Kidney glomerular epithelial cell (primary cell): Measurements from ENCODE around the gene DUOX2.
"Not testable (repeated sequence)": the region's sequence is repeated elsewhere in the genome, so short reads cannot be mapped to it uniquely, and the experiment has no call there.

Experiments
- DNase-seq: peaks from one replicate; lab custom pipeline; 2025; lab: John Stamatoyannopoulos, UW

DUOX2 gene

DNA sequence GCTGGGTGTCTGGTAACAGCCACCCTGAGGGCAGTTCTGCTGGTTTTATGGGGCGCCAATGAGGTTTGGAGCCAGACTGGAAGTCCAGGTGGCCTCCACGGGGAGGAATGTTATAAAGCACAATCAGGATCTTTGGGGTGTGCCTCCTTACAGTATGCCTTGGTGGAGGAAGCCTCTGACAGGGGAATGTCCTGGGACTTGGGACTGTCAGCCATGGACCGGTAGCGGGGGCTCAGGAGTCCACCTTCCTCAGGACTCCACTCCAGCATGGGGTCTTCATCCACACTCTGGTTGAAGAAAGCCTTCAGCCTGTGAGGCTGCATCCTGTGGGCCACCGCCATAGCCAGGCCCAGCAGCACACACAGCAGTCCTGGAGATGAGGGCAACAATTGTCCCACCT lies 5.0 kb upstream of the DUOX2 start:
- DNase-seq: no peak

DNA sequence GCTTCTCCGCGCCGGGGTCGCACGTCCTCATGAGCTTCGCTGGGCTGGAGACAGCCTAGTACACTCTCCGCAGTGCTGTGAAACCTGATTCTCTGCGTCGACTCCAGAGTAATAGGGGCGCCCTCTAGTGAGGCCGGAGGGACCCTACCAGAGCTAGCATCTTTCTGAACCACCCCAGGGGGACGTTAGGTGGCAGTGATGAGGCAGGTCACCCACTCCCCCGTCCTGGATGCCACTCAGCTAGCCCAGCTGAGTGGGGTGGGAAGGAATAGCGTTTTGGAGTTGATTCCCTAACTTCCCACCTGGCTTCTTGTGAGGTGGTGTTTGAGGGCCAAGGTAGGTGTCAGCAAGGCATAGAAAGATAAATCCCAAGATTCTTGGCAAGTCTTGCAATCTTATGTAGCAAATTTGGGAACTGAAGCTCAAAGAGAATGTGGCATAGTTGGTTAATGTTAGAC lies 4.2 kb upstream of the DUOX2 start:
- DNase-seq: peak; percentile 89

DNA sequence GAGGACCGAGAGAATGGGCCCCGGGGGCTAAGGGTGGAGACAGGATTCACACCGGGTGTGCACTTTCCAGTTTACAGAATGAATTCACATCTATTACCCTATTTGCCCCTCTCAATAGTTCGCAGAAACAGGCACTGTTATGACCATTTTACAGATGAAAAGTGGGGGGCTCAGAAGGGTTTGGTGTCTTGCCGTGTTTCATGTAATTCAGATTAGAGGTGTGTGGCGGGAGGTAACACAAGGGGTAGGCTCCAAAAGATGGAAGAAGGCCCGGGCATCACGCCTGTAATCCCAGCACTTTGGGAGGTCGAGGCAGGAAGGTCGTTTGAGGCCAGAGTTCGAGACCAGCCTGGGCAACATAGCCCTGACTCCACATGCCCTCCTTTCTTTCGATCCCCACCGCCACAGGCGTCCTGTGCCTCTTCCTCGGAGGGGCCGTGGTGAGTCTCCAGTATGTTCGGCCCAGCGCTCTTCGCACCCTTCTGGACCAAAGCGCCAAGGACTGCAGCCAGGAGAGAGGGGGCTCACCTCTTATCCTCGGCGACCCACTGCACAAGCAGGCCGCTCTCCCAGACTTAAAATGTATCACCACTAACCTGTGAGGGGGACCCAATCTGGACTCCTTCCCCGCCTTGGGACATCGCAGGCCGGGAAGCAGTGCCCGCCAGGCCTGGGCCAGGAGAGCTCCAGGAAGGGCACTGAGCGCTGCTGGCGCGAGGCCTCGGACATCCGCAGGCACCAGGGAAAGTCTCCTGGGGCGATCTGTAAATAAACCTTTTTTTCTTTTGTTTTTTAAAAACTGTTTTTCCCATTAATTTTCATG lies 3.5 kb upstream of the DUOX2 start:
- DNase-seq: no peak

DNA sequence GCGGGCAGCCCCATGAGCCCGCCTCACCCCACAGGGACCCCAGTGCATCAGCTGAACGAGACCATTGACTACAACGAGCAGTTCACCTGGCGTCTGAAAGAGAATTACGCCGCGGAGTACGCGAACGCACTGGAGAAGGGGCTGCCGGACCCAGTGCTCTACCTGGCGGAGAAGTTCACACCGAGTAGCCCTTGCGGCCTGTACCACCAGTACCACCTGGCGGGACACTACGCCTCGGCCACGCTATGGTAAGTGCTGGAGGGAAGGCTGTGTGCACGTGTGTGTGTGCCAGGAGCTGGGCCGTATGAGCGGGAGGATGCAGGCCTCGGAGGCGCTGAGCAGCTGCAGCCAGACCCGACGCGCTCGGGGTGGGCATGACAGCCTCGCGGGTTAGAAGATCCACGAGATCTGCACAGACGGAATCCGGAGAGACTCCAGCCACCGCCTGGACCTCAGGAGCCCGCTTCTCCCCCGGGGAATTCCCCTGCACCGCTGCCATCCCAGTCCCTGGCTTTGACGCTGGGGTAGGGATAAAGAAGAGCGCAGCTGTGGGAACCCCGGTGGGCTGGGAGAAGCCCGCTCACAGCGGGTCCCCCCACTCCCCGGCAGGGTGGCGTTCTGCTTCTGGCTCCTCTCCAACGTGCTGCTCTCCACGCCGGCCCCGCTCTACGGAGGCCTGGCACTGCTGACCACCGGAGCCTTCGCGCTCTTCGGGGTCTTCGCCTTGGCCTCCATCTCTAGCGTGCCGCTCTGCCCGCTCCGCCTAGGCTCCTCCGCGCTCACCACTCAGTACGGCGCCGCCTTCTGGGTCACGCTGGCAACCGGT lies 2.7 kb upstream of the DUOX2 start:
- DNase-seq: no peak

DNA sequence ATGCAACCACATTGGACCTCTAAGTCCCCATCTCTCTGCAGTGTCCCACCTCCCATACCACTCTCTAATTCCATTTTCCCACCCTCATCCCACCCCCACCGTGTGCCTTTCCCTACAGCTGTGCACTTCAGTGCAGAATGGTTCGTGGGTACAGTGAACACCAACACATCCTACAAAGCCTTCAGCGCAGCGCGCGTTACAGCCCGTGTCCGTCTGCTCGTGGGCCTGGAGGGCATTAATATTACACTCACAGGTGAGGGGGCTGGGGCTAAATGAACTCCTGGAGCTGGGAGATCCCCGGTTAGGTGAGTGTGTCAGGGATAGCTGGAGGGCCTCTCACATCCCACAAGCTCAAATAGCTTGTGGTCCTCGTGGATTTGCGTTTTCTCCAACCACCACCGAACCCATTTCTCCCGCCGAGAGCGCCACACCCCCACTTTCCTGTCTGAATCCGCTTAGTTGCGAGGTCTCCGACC lies 2.1 kb upstream of the DUOX2 start:
- DNase-seq: no peak

DNA sequence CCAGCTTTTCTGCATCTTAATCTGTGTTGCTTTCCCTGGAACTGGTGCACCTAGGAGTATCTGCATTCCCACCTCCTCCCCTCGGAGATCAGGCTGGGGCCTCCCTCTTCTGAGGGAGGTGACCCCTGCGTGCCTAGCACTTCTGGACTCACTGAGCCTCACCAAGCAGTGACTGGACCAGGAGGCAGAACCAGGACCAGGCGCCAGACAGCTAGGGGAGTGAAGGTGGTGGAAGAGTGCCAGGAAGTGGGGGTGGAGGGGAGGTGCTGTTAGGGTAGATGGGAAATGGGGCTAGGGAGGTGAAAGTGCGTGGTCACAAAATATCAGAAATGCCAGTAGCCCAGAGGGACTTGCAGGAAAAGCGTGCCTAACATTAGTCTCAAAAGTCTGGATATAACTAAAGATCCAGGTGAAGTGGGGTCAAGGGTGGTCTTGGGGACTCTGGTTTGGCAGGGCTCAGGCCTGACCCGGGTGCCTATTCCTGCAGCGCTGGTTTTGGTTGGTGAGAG lies 1.4 kb upstream of the DUOX2 start:
- no peak for DNase-seq

DNA sequence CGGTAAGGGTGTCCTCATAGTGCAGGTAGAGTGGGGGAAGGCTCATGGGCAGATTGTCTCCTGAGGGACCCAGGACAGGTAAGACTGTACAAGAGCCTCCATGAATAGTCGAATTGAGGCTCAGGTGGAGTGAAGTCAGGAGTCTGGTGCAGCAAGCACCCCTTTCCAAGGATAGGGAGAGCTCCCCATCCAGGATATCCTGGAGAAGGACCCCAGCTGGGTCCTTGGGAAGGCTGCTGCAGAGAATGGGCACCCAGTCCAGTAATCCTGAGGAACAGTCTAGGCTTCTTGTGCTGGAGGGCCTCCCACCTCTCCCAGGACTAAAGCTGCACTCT lies 746 bp upstream of the DUOX2 start:
- no peak for DNase-seq

DNA sequence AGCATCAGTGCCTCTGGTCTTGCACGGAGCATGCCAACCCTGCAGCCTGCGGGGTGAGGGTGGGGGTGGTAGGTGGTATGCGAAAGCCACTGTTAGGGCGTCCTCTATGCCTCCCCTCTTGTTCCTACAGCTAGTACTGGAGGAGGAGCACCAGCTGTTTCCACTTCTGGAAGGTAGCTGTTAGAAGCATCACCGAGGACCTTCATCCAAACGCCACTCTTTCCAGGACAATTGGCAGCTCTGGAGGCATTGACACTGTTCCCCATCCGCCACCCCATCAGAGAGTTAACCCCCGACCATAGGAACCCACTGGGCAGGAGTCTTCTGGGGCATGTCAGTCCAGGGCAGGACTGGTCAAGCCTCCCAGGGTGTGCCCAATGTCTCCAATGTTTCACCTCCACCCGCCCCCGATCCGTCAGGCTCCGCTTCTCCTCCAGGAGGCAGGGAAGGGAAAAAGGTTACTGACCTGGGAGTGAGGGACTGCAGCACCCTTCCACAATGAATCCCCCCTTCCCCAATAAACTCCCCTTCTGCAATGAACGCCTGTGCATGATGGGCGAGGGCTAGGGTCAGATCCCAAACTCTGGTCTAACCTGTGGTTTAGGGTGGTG lies 487 bp downstream of the DUOX2 start:
- no peak for DNase-seq

DNA sequence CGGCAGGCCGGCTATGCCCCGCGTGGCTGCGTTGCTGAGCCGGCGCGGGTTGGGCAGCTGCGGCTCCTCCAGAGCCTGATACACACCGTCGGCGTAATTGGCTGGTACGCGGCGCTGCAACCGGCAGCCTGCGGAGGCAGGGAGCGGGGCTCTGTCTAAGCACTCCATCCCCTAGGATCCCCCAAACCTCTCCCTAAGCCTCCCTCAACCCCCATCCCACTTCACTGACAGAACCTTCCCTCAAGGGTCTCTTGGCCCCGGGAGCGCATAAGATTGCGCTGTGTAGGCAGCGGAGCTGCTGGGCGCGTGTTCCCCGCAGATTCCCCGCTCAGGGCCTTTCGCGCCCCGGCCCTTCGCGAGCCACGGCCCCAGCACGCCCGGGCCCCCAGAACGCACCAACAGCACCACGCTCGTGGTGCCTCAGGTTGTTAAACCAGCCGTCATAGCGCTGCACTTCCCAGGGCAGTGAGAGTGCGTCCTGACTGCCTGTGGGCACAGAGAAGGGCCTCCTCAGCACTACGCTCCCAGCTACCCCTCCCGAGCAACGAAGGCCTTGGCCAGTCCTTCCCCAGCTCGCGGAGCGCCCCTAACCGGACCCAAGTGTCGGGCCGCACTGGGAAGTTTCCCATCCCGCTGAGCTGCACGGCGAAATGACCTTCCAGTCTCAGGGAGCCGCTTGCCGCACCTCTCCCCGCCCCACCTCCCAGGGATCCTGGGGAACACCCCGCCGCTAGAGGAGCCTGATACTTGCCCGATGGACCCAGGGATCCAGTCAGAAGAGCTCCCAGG lies 1.2 kb downstream of the DUOX2 start:
- DNase-seq: no peak

DNA sequence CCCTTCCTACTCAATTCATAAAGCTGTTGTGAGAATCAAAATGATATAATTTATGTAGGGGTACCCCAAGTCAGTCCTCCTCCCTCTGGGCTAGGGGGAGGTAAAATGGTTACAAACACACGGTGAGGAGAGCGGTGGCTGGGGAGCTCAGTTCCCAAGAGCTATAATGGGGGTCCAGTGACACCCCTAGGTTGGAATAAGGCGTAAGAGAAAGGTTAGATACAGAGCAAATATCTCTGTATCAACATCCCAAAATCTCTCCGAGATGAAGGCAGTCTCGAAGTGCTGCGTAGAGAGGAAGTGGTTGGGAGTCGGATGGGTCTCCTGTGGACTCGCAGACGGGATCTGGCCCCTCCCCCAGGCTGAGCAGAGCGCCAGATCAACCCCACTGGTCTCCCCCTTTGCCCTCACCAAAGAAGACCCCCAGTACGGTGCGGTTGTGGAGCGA lies 1.8 kb downstream of the DUOX2 start:
- DNase-seq: no peak

DNA sequence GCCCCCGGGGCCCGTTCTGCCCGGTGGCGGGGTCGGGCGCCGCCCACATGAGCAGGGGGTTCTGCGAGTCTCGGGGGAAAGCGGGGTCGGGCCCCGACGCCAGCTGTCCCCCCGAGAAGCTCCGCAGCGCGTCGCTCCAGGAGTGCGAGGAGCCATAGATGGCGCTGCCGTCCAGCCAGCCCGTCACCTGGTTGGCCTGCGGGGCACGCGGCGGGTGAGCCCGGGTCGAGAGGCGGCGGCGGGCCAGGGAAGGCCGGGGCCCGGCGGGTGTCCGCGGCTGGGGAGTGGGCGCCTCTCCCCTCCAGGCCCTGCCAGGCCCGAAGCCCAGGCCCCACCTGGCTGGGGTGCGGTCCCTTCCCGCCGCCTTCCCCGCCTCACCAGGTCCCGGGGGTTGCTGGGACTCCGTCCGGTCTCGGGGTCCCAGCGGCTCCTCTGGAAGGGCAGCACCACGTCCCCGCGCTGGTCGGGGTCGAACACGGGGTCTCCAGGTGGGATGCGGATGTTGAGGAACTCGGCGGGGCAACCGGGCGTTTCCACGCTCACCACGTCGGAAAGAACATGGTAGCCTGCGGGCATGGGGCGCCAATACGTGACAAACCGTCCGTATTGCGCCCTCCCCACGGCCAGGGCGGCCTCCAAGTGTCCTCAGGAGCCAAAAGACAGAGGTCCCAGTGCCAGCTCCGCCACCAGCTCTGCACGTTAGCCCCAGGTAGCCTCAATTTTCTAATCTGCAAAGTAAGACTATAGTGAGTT lies 2.4 kb downstream of the DUOX2 start:
- no peak for DNase-seq

DNA sequence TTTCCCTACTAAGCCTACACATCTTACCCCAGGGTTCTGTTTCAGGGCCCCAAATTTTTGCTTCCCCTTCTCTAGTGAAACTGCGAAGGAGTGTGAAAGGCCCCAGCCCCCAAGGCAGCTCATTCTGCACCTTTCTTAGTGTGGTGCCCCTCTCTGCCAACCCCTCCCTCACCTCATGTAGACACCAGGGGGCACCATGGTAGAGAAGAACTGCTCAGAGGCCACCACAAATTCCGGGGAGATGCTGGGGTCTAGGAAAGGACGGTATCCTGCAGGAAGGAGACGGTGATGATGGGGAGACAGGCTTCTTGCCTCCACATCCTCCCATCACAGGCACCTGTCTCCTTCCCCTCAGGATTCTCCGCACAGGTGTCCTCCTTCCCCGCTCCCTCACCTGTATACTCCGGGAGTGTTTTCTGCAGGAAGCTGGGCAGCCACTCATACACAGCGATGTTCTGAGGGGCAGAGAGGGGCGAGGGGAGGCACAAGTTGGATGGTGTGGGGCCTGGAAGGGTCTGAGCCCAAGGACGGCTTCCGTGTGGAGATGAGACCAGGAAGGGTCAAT lies 3.6 kb downstream of the DUOX2 start:
- DNase-seq: no peak

DNA sequence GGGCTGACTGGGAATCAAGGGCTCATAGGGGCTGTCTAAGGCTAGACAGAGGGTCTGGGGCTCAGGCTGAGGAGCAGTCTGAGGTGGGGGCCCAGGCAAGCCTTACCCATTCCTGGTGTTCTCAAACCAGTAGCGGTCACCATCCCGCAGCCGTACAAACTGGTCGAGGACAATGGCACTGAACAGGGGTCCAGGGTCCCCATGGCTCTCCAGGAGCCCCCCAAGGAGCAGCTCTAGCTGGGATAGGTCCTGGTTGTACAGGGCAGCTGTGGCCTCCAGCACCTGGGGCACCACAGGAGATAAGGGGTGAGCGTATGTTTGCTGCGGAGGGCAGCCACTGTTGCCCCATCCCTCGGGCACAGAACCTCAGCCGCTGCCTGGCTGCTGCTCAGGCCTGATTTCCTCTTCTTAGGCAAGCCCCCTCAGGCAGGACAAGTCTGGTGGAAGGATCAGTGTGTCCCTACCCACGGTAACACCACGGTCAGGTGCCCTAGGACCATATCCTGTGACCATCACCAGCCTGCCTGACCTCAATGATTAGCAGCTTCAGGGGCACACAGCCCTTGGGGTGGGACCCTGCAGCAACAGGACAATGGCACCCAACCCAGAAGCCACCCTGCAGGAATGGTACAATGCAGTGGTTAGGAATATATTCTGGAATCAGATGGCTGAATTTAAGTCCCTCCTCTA lies 5.9 kb downstream of the DUOX2 start:
- no peak for DNase-seq

DNA sequence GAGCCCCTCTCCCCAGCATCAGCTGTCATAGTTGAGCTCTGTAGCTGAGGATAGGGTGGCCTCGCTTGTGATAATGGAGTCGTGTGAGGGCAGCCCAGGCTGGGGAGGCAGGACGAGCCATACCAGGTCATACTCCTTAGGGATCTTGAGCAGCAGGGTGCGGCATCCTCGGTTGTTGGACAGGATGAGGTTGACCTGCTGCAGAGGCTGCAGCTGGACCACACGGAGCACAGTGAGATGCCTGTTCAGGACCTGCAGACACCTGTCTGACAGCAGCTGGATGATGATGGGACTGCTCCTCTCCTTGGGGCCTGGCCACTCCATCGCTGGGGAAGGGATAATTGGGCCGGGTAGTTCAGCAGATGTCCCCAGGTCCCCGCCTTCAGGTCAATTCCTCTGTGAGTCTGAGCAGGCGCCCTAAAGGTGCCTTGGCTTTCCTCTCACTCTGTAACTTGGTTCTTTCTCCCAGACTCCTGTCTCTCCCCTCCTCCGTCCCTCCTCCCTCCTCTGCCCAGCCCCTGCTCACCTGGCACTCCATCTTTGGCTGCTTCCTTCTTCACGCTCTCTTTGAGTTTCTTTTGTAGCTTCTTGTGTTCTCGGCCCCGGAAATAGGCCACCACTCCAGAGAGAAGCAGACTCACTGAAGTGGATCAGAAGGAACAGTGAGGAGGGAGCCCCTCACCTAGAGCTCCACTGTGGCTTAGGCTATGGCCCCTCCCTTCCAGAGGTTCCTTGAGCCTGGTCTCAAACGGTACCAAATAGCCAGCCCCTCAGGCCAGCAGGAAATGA lies 7.8 kb downstream of the DUOX2 start:
- DNase-seq: no peak

DNA sequence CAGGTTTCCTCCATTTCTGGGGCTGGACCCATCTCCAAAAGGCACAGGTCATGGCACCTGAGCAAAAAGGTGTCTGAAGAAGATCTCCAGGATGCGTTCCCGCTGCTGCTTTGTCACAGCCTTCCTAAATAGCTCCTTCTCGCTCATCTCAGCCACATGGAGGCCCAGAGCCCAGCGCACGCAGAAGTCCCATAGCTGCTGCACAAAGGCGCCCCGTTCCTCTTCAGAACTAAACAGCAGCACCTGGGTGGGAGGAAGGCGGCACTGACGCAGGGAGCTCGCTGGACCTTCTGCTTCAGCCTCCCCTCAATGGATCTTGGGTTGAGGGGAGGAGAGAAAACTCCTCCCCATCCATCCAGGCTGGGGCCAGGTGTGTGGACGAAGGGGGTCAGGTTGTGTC lies 8.4 kb downstream of the DUOX2 start:
- no peak for DNase-seq

DNA sequence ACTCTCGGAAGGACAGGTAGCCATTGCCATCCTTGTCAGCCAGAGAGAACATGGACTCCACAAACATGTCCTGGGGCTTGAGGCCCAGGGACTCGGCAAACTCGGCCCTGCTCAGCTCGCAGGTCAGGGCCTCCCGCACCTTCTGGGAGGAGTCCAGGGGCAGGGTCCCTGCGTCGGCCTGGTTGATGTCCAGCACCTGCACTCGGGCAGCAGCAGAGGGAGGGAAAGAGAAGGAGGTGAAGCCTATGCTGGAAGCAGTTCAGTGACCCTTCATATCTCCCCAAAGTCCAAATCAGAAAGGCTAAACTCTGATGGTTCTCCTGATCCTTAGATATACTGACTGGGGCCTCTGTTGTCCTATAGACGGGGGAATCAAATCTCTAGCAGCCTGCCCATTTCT lies 9.8 kb downstream of the DUOX2 start:
- DNase-seq: not testable (repeated sequence)

DNA sequence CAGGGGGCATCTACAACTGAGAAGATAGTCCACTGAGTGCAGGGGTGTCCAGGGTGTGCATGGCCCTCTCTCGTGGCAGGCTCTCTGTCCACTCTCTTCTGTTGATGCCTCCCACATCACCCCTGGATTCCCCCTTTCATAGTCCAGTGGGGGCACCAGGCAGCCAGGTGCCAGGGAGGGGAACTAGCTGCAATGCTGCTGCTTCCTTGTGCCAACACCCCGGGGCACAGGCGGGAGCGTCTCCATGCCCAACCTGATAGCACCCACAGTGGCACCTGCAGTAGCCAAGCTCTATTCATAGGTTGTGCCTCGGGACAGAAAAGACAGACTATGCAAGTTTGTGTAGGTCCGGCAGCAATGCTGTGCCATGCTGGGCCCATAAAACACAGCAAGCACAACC lies 11.7 kb downstream of the DUOX2 start:
- DNase-seq: no peak

DNA sequence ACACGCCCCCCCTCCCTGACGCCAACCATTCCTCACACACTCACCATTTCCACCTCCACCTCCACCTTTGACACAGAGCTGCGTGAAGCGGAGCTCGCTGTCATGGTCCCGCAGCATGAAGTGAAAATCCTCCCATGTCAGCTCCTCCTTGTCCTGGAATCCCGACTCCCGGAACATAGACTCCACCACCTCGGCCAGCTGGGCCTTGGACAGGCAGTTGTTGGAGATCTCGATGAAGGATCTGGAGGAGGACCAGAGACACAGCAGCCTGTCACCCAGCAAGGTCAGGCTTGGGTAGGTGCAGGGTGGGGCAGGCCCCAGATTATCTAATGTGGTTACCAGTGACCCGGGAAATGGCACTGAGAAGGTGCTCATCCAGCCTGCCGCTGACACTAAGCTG lies 12.2 kb downstream of the DUOX2 start:
- no peak for DNase-seq
